ENCODE data around the gene COIL. TPM values are rescaled to one million over a fixed set of nuclear protein-coding genes. Genes with fewer than 3 reads are reported as not detected.
A peak's percentile ranks its signal among the peaks of the same experiment; 100 is the strongest.

The COIL gene
- total and polyA plus RNA-seq, 9 of the 15 experiments (the other 6 are each of a cell fraction or from before 2014, with no cell fraction given) = 23.9 to 41.3 (median 28.7) TPM

- intact Hi-C loops (cut with micrococcal nuclease) = no loop called here
Measured at GRCh38 chr17:57002904-57003303, 42.1 kb upstream of the COIL start.

GRCh38 chr17:57001541-57001940, 40.7 kb upstream of the COIL start:
- POLR2A ChIA-PET = interaction anchor here (0.7 kb wide), 1 partner anchor 54 kb away, joined by 3 read pairs; no protein-coding TSS in a partner anchor
- peak; percentile 44; the same call in 1 of the 3 replicates for ATAC-seq
- no peaks in the 10 kb centered on the region for H3K27me3 ChIP-seq (ENCODE audit: control insufficient read depth in 2 of 2, insufficient read depth in 2 of 2, low read length in 2 of 2)
- H3K4me1 ChIP-seq (replicated peaks in 1 of 2; ENCODE audit: control insufficient read depth in 2 of 2, insufficient read depth in 2 of 2, low read length in 2 of 2) = peaks cover 0 to 15% of the 10 kb centered on the region in 2 experiments; a peak in 3 of 5 replicates
- peak in 1 of 4 experiments; percentile 7 for DNase-seq (ENCODE audit: extremely low read depth in 1 of 4, low spot score in 3 of 4)
- no peak overlapping the region for H3K4me2 ChIP-seq (ENCODE audit: insufficient read depth, low read length)
- BruUV-seq (replicated peaks) = no TSS peak
- no peaks in the 10 kb centered on the region; the same call in 1 of the 2 replicates for H4K20me1 ChIP-seq (replicated peaks; ENCODE audit: control insufficient read depth, insufficient read depth, low read length)
- H3K27ac ChIP-seq (ENCODE audit: extremely low read depth, low read depth, low read length) = no peak overlapping the region
- no peak for FAIRE-seq
- in situ Hi-C loops (cut with MboI) (no loop called here), intact Hi-C loops (cut with micrococcal nuclease) (no loop called here)
- 31% methylated on average over 7 of the region's 7 CpGs for WGBS (ENCODE audit: insufficient coverage, low coverage, missing lambda C conversion rate)
- no peaks in the 10 kb centered on the region for H3K79me2 ChIP-seq (ENCODE audit: control insufficient read depth, insufficient read depth, low read length)
- no peak overlapping the region for H3K4me3 ChIP-seq
- no peak overlapping the region for H3K9ac ChIP-seq (ENCODE audit: insufficient read depth in 1 of 2, low read depth in 2 of 2, low read length in 2 of 2)
- H3K9me3 ChIP-seq (replicated peaks; ENCODE audit: control insufficient read depth, insufficient read depth, low read depth, low read length) = no peaks in the 10 kb centered on the region
- CTCF ChIA-PET (ENCODE audit: low intra/inter-chr PET ratio) = interaction anchor here (0.7 to 0.9 kb wide), 2 partner anchors 113 to 120 kb away, joined by 3 to 4 read pairs; no protein-coding TSS in a partner anchor
- no peaks in the 10 kb centered on the region for H3K36me3 ChIP-seq (ENCODE audit: control insufficient read depth, insufficient read depth, low read length)
- H3K9me1 ChIP-seq (ENCODE audit: control insufficient read depth, insufficient read depth, low read length) = no peaks in the 10 kb centered on the region
- no peak overlapping the region for H2AFZ ChIP-seq (ENCODE audit: low read depth, low read length)
- TF ChIP-seq, protein P1, sequence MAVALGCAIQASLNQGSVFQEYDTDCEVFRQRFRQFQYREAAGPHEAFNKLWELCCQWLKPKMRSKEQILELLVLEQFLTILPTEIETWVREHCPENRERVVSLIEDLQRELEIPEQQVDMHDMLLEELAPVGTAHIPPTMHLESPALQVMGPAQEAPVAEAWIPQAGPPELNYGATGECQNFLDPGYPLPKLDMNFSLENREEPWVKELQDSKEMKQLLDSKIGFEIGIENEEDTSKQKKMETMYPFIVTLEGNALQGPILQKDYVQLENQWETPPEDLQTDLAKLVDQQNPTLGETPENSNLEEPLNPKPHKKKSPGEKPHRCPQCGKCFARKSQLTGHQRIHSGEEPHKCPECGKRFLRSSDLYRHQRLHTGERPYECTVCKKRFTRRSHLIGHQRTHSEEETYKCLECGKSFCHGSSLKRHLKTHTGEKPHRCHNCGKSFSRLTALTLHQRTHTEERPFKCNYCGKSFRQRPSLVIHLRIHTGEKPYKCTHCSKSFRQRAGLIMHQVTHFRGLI (CRISPR knock-in tag; IDR thresholded peaks at IDR 0.05) = no peak

More at GRCh38 chr17:57002904-57003303, 42.1 kb upstream of the COIL start:
- POLR2A ChIA-PET = no interaction called here
- Histone ChIP-seq H3K4me1 (replicated peaks in 1 of 2; ENCODE audit: control insufficient read depth in 2 of 2, insufficient read depth in 2 of 2, low read length in 2 of 2) (peaks cover 0 to 15% of the 10 kb centered on the region in 2 experiments; a peak in 3 of 5 replicates), H2AFZ (ENCODE audit: low read depth, low read length) (no peak overlapping the region), H3K4me2 (ENCODE audit: insufficient read depth, low read length) (no peak overlapping the region), H3K27me3 (ENCODE audit: control insufficient read depth in 2 of 2, insufficient read depth in 2 of 2, low read length in 2 of 2) (no peaks in the 10 kb centered on the region), H3K27ac (ENCODE audit: extremely low read depth, low read depth, low read length) (no peak overlapping the region), H4K20me1 (replicated peaks; ENCODE audit: control insufficient read depth, insufficient read depth, low read length) (no peaks in the 10 kb centered on the region; the same call in 1 of the 2 replicates), H3K9me3 (replicated peaks; ENCODE audit: control insufficient read depth, insufficient read depth, low read depth, low read length) (no peaks in the 10 kb centered on the region), H3K9me1 (ENCODE audit: control insufficient read depth, insufficient read depth, low read length) (no peaks in the 10 kb centered on the region), H3K9ac (ENCODE audit: insufficient read depth in 1 of 2, low read depth in 2 of 2, low read length in 2 of 2) (no peak overlapping the region), H3K79me2 (ENCODE audit: control insufficient read depth, insufficient read depth, low read length) (no peaks in the 10 kb centered on the region), H3K36me3 (ENCODE audit: control insufficient read depth, insufficient read depth, low read length) (no peaks in the 10 kb centered on the region), H3K4me3 (no peak overlapping the region)
- WGBS (ENCODE audit: insufficient coverage, low coverage, missing lambda C conversion rate) = 35% methylated on average over 5 of the region's 5 CpGs
- in situ Hi-C loops (cut with MboI) = no loop called here
- ATAC-seq (no peak), FAIRE-seq (no peak), DNase-seq (ENCODE audit: extremely low read depth in 1 of 4, low spot score in 3 of 4) (no peak)
- CTCF ChIA-PET (ENCODE audit: low intra/inter-chr PET ratio) = no interaction called here
- TF ChIP-seq, protein P2, sequence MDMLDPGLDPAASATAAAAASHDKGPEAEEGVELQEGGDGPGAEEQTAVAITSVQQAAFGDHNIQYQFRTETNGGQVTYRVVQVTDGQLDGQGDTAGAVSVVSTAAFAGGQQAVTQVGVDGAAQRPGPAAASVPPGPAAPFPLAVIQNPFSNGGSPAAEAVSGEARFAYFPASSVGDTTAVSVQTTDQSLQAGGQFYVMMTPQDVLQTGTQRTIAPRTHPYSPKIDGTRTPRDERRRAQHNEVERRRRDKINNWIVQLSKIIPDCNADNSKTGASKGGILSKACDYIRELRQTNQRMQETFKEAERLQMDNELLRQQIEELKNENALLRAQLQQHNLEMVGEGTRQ (CRISPR knock-in tag; IDR thresholded peaks at IDR 0.05) = peak; percentile 46
- no peak for TF ChIP-seq BCOR (IDR thresholded peaks at IDR 0.05)
- BruUV-seq (replicated peaks) = no TSS peak
